HEK293 (cell line): ENCODE data around the gene COL1A1.

Source experiments
- CTCF ChIA-PET: fragments of 350-600 bp; formaldehyde crosslinking; extraction: SDS; loops from one replicate; lab custom pipeline; 2021; ENCODE audit warnings: antibody characterized with exemption; lab: Yijun Ruan, JAX
- POLR2A ChIA-PET: fragments of 300-600 bp; formaldehyde crosslinking; extraction: SDS; loops from one replicate; lab custom pipeline; 2020; ENCODE audit warnings: antibody characterized with exemption, inconsistent platforms; lab: Yijun Ruan, JAX
- H3K27ac ChIP-seq: fragments of 200-500 bp; sonication (Bioruptor generic); 2 replicates; pipeline ENCODE4 v1.5.1; 2014; ENCODE audit warnings: low read depth, low read length, control low read depth, inconsistent platforms; ENCODE audit errors: extremely low read depth
- H3K36me3 ChIP-seq, 2 experiments: fragments of 200-500 bp in 1 of 2; sonication (Bioruptor generic) in 1 of 2; 1 replicate in 1 of 2; 2 replicates in 1 of 2; pipeline ENCODE4 v1.5.1; 2014 to 2017; ENCODE audit warnings: inconsistent platforms in 2 of 2, low read length in 2 of 2; ENCODE audit not compliant: control insufficient read depth in 2 of 2, insufficient read depth in 1 of 2
- H3K4me1 ChIP-seq: fragments of 200-500 bp; sonication (Bioruptor generic); 2 replicates; pipeline ENCODE4 v1.5.1; 2014; ENCODE audit warnings: mild to moderate bottlenecking, low read length, inconsistent platforms; ENCODE audit not compliant: control insufficient read depth, insufficient read depth
- H3K4me3 ChIP-seq: 2 replicates; pipeline ENCODE4 v1.5.1; 2011; ENCODE audit warnings: low read depth, mild to moderate bottlenecking, control low read depth, low read length, moderate library complexity
- H3K9me3 ChIP-seq: fragments of 200-500 bp; sonication (Bioruptor generic); 2 replicates; pipeline ENCODE4 v1.5.1; 2014; ENCODE audit warnings: low read depth, low read length, inconsistent platforms; ENCODE audit not compliant: control insufficient read depth, insufficient read depth
- EGR2 ChIP-seq: fragments of 450-650 bp; formaldehyde crosslinking; IDR thresholded peaks from 2 replicates; pipeline ENCODE4 v1.5.1; 2016; ENCODE audit warnings: low read depth, missing biosample characterization, missing genetic modification characterization
- HOXA7 ChIP-seq: sonication (generic); formaldehyde crosslinking; IDR thresholded peaks from 2 replicates; pipeline ENCODE4 v1.8.1; 2022; ENCODE audit warnings: missing genetic modification reagents, borderline replicate concordance
- ZBTB8A ChIP-seq: fragments of 450-650 bp; formaldehyde crosslinking; IDR thresholded peaks from 2 replicates; pipeline ENCODE4 v1.5.1; 2016; ENCODE audit warnings: missing biosample characterization, missing genetic modification characterization
- ZFHX2 ChIP-seq: fragments of 450-650 bp; formaldehyde crosslinking; conservative IDR thresholded peaks from 2 replicates; pipeline ENCODE4 v1.5.1; 2016; ENCODE audit warnings: missing biosample characterization, missing genetic modification characterization
- ZFP69B ChIP-seq: fragments of 450-650 bp; formaldehyde crosslinking; IDR thresholded peaks from 2 replicates; pipeline ENCODE4 v1.5.1; 2016; ENCODE audit warnings: missing biosample characterization, missing genetic modification characterization
- ZIC2 ChIP-seq: fragments of 450-650 bp; formaldehyde crosslinking; IDR thresholded peaks from 2 replicates; pipeline ENCODE4 v1.5.1; 2016; ENCODE audit warnings: missing biosample characterization, missing genetic modification characterization
- ZNF140 ChIP-seq: fragments of 450-650 bp; formaldehyde crosslinking; IDR thresholded peaks from 2 replicates; pipeline ENCODE4 v1.5.1; 2016; ENCODE audit warnings: missing biosample characterization, missing genetic modification characterization
- ZNF146 ChIP-seq: fragments of 450-650 bp; formaldehyde crosslinking; IDR thresholded peaks from 2 replicates; pipeline ENCODE4 v1.5.1; 2016; ENCODE audit warnings: missing biosample characterization, missing genetic modification characterization
- ZNF157 ChIP-seq: fragments of 450-650 bp; formaldehyde crosslinking; IDR thresholded peaks from 2 replicates; pipeline ENCODE4 v1.5.1; 2016; ENCODE audit warnings: missing biosample characterization, missing genetic modification characterization
- ZNF202 ChIP-seq: fragments of 450-650 bp; formaldehyde crosslinking; IDR thresholded peaks from 2 replicates; pipeline ENCODE4 v1.5.1; 2016; ENCODE audit warnings: missing biosample characterization, missing genetic modification characterization, borderline replicate concordance
- ZNF292 ChIP-seq: fragments of 450-650 bp; formaldehyde crosslinking; IDR thresholded peaks from 2 replicates; pipeline ENCODE4 v1.5.1; 2016; ENCODE audit warnings: low read depth, missing biosample characterization, missing genetic modification characterization, borderline replicate concordance
- ZNF560 ChIP-seq: fragments of 450-650 bp; formaldehyde crosslinking; IDR thresholded peaks from 2 replicates; pipeline ENCODE4 v1.5.1; 2017; ENCODE audit warnings: missing biosample characterization, missing genetic modification characterization, borderline replicate concordance
- ZNF596 ChIP-seq: fragments of 450-650 bp; IDR thresholded peaks from 2 replicates; pipeline ENCODE4 v1.5.0; 2018; ENCODE audit warnings: missing biosample characterization, mild to moderate bottlenecking, missing genetic modification characterization, moderate library complexity
- ZNF629 ChIP-seq: fragments of 450-650 bp; formaldehyde crosslinking; IDR thresholded peaks from 2 replicates; pipeline ENCODE4 v1.5.1; 2017; ENCODE audit warnings: missing biosample characterization, missing genetic modification characterization
- ZNF747 ChIP-seq: fragments of 450-650 bp; formaldehyde crosslinking; IDR thresholded peaks from 2 replicates; pipeline ENCODE4 v1.5.1; 2016; ENCODE audit warnings: missing biosample characterization, missing genetic modification characterization
- ZXDB ChIP-seq: fragments of 450-650 bp; formaldehyde crosslinking; IDR thresholded peaks from 2 replicates; pipeline ENCODE4 v1.5.1; 2016; ENCODE audit warnings: missing biosample characterization, missing genetic modification characterization
- TF ChIP-seq, protein P1 (sequence below): fragments of 450-650 bp; formaldehyde crosslinking; IDR thresholded peaks from 2 replicates; pipeline ENCODE4; 2016; ENCODE audit warnings: missing biosample characterization, missing genetic modification characterization
- TF ChIP-seq, protein P2 (sequence below): fragments of 450-650 bp; formaldehyde crosslinking; IDR thresholded peaks from 2 replicates; pipeline ENCODE4 v1.5.1; 2016; ENCODE audit warnings: missing biosample characterization, missing genetic modification characterization
- TF ChIP-seq, protein P3 (sequence below): fragments of 450-650 bp; formaldehyde crosslinking; IDR thresholded peaks from 2 replicates; pipeline ENCODE4 v1.5.1; 2016; ENCODE audit warnings: missing biosample characterization, missing genetic modification characterization, low read depth
- TF ChIP-seq, protein P4 (sequence below): sonication (generic); formaldehyde crosslinking; IDR thresholded peaks from 2 replicates; pipeline ENCODE4 v1.8.1; 2022; ENCODE audit warnings: mild to moderate bottlenecking, moderate library complexity, missing genetic modification reagents
- TF ChIP-seq, protein P5 (sequence below): fragments of 450-650 bp; formaldehyde crosslinking; IDR thresholded peaks from 2 replicates; pipeline ENCODE4 v1.5.1; 2016; ENCODE audit warnings: missing biosample characterization, missing genetic modification characterization
- TF ChIP-seq, protein P6 (sequence below): fragments of 450-650 bp; formaldehyde crosslinking; IDR thresholded peaks from 2 replicates; pipeline ENCODE4 v1.5.1; 2016; ENCODE audit warnings: missing biosample characterization, missing genetic modification characterization

Gene COL1A1

DNA sequence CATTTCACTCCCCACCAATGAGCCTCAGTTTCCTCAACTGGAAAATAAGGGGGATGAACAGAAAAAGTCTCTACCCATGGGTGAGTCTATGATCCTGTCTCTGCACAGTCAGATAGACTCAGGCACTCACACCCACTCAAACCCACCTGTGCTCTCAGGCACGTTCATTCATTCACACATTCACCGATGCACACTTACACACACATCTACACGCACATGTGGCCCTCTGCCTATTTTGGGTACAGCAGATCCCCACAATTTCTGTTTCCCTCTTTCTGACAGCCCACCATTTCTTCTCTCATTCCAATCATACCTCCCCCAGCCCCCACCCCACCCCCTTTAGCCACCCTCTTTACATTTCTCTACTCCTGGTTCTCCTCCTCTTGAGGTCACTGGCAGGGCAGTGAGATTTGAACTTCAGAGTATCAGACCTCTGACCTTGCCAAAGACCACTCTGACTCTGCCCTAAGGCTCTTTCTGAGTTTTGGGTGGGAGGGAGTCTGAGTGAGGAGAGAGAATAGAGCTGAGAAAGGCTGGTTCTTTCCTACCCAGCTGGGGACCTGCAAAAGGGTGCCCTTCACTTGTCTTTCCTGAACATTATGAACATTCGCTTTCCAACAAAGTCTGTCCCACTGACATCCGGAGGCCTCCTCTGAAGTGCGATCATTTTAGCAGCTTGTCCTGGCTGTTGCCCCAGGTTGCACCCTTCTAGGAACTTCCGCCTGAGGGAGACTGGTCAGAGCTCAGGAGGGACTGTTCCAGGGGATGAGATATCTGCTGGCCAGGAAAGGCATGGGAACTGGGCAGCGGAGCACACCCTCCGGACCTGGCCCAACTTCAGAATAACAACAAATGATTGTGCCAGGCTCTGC, 10.1 kb upstream of the COL1A1 start:
- ChIA-PET POLR2A (interaction anchor here (0.6 to 1.7 kb wide), 5 partner anchors 8 to 98 kb away, joined by 3 to 5 read pairs (median 3); no protein-coding TSS in a partner anchor), CTCF (interaction anchor here (0.6 to 18.0 kb wide), 12 partner anchors 8 to 117 kb away, joined by 3 to 487 read pairs (median 5); partner anchors contain the start of genes COL1A1 and TMEM92)
- H3K4me1 ChIP-seq, result peaks cover 3% of the 10 kb centered on the region; the same call in 1 of the 2 replicates
- H3K4me3 ChIP-seq, result no peak overlapping the region
- TF ChIP-seq, protein P1, sequence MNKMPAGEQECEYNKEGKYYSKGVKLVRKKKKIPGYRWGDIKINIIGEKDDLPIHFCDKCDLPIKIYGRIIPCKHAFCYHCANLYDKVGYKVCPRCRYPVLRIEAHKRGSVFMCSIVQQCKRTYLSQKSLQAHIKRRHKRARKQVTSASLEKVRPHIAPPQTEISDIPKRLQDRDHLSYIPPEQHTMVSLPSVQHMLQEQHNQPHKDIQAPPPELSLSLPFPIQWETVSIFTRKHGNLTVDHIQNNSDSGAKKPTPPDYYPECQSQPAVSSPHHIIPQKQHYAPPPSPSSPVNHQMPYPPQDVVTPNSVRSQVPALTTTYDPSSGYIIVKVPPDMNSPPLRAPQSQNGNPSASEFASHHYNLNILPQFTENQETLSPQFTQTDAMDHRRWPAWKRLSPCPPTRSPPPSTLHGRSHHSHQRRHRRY (tag by site-specific recombination), result no peak
- TF ChIP-seq ZNF292 (tag by site-specific recombination) (no peak), EGR2 (tag by site-specific recombination) (peak; percentile 59), ZNF560 (tag by site-specific recombination) (no peak), ZNF596 (tag by site-specific recombination) (no peak), ZNF157 (tag by site-specific recombination) (no peak), ZNF140 (no peak), ZFHX2 (peak; percentile 56), ZNF202 (tag by site-specific recombination) (no peak), HOXA7 (CRISPR knock-in tag) (no peak), ZXDB (tag by site-specific recombination) (no peak), ZBTB8A (tag by site-specific recombination) (no peak)
- TF ChIP-seq, protein P2, sequence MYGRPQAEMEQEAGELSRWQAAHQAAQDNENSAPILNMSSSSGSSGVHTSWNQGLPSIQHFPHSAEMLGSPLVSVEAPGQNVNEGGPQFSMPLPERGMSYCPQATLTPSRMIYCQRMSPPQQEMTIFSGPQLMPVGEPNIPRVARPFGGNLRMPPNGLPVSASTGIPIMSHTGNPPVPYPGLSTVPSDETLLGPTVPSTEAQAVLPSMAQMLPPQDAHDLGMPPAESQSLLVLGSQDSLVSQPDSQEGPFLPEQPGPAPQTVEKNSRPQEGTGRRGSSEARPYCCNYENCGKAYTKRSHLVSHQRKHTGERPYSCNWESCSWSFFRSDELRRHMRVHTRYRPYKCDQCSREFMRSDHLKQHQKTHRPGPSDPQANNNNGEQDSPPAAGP (tag by site-specific recombination), result no peak
- TF ChIP-seq, protein P3, sequence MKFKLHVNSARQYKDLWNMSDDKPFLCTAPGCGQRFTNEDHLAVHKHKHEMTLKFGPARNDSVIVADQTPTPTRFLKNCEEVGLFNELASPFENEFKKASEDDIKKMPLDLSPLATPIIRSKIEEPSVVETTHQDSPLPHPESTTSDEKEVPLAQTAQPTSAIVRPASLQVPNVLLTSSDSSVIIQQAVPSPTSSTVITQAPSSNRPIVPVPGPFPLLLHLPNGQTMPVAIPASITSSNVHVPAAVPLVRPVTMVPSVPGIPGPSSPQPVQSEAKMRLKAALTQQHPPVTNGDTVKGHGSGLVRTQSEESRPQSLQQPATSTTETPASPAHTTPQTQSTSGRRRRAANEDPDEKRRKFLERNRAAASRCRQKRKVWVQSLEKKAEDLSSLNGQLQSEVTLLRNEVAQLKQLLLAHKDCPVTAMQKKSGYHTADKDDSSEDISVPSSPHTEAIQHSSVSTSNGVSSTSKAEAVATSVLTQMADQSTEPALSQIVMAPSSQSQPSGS (tag by site-specific recombination), result no peak
- H3K36me3 ChIP-seq, result no peaks in the 10 kb centered on the region
- H3K27ac ChIP-seq, result no peak overlapping the region
- H3K9me3 ChIP-seq, result no peaks in the 10 kb centered on the region

DNA sequence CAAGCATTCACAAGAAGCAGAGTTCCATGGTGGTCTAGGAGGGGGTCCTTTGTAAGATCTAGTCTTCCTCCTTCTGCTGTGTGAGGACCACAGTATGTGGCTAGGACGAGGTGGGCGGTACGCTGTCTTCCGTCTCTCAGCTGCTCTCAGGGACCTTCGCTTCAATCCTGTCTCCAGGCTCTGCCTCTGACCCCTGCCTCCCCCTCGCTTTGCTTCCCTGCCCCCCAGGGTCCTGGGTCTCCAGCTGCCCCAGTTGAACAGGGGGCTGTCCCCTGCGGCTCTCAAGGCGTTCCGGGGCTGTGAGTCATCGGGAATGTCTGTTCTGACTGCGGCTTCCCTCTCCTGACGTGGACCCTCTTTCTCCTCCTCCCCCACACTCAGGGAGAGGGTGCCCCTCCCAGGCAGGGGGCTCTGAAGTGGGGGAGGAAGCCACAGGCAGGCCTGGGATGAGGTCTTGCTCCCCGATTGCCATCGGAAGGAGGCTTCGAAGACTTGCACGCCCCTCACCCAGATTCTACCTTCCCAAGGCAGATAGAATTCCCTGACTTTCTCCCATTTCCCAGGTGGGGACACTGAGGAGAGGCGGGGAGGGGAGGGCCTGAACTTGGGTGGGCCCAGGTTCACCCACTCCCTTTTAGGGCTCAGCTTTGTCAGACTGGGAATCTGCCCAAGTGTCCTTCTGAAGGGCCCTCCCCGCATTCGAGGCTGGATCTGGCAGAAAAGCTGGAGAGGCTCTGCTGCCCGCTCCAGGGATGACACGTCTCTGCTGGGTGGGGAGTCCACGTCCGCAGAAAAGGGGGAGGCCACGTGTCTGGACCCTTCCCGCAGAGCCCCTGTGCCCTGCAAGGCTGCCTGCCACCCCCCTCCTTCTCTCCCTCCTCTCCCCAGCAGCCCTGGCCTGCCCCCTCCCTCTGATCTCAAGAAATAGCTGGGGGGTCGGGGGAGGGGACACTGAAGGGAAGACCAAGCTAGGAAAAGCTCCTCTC, 9.1 kb upstream of the COL1A1 start:
- Histone ChIP-seq H3K4me1 (peaks cover 3% of the 10 kb centered on the region; the same call in 1 of the 2 replicates), H3K36me3 (no peaks in the 10 kb centered on the region), H3K9me3 (no peaks in the 10 kb centered on the region), H3K27ac (no peak overlapping the region), H3K4me3 (no peak overlapping the region)
- CTCF ChIA-PET, result interaction anchor here (0.6 to 18.0 kb wide), 9 partner anchors 7 to 116 kb away, joined by 3 to 487 read pairs (median 4); partner anchors contain the start of genes COL1A1 and TMEM92
- POLR2A ChIA-PET, result interaction anchor here (0.6 to 1.7 kb wide), 4 partner anchors 9 to 99 kb away, joined by 3 to 5 read pairs (median 4); no protein-coding TSS in a partner anchor
- TF ChIP-seq ZIC2 (tag by site-specific recombination) (peak; percentile 93), ZFHX2 (peak; percentile 47; the same call in 1 of the 2 replicates), ZFP69B (tag by site-specific recombination) (peak; percentile 38; the same call in 1 of the 2 replicates), ZNF629 (0 out of 2 replicates have a peak, but pooled peaks have one; percentile 35), ZNF747 (tag by site-specific recombination) (no peak), ZNF146 (tag by site-specific recombination) (0 out of 2 replicates have a peak, but pooled peaks have one; percentile 2)
- TF ChIP-seq, protein P4, sequence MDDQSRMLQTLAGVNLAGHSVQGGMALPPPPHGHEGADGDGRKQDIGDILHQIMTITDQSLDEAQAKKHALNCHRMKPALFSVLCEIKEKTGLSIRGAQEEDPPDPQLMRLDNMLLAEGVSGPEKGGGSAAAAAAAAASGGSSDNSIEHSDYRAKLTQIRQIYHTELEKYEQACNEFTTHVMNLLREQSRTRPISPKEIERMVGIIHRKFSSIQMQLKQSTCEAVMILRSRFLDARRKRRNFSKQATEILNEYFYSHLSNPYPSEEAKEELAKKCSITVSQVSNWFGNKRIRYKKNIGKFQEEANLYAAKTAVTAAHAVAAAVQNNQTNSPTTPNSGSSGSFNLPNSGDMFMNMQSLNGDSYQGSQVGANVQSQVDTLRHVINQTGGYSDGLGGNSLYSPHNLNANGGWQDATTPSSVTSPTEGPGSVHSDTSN (CRISPR knock-in tag), result peak; percentile 38; the same call in 1 of the 2 replicates
- TF ChIP-seq, protein P5, sequence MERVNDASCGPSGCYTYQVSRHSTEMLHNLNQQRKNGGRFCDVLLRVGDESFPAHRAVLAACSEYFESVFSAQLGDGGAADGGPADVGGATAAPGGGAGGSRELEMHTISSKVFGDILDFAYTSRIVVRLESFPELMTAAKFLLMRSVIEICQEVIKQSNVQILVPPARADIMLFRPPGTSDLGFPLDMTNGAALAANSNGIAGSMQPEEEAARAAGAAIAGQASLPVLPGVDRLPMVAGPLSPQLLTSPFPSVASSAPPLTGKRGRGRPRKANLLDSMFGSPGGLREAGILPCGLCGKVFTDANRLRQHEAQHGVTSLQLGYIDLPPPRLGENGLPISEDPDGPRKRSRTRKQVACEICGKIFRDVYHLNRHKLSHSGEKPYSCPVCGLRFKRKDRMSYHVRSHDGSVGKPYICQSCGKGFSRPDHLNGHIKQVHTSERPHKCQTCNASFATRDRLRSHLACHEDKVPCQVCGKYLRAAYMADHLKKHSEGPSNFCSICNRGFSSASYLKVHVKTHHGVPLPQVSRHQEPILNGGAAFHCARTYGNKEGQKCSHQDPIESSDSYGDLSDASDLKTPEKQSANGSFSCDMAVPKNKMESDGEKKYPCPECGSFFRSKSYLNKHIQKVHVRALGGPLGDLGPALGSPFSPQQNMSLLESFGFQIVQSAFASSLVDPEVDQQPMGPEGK (tag by site-specific recombination), result peak; percentile 68
- TF ChIP-seq, protein P6, sequence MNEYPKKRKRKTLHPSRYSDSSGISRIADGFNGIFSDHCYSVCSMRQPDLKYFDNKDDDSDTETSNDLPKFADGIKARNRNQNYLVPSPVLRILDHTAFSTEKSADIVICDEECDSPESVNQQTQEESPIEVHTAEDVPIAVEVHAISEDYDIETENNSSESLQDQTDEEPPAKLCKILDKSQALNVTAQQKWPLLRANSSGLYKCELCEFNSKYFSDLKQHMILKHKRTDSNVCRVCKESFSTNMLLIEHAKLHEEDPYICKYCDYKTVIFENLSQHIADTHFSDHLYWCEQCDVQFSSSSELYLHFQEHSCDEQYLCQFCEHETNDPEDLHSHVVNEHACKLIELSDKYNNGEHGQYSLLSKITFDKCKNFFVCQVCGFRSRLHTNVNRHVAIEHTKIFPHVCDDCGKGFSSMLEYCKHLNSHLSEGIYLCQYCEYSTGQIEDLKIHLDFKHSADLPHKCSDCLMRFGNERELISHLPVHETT (tag by site-specific recombination), result no peak
